A673 (cell line): Measurements from ENCODE around the gene SH3PXD2B. TPM values are rescaled to one million over a fixed set of nuclear protein-coding genes. Genes with fewer than 3 reads are reported as not detected.

Experiments used
- BruUV-seq: library from RNA; stranded (reverse); fragments of 400-500 nt; replicated peaks from 2 replicates; lab custom pipeline; 2021; lab: Mats Ljungman, UMichigan
- CTCF ChIA-PET: fragments of 300-600 bp; sonication (Branson Sonifier 250); formaldehyde crosslinking; loops from one replicate; lab custom pipeline; 2022; ENCODE audit warnings: antibody characterized with exemption; lab: Charles Lee
- POLR2A ChIA-PET: fragments of 300-600 bp; sonication (Branson Sonifier 250); formaldehyde crosslinking; loops from one replicate; lab custom pipeline; 2022; ENCODE audit warnings: antibody characterized with exemption; ENCODE audit not compliant: low non-redundant PET; lab: Charles Lee
- DNase-seq: peaks from one replicate; pipeline ENCODE4 v3.0.0-alpha.2; 2015; ENCODE audit warnings: low spot score
- H3K27ac ChIP-seq: fragments of 200-600 bp; sonication (generic); 2 replicates; pipeline ENCODE4 v1.5.1; 2016; ENCODE audit warnings: mixed run types, low read depth, mild to moderate bottlenecking, mixed read lengths, antibody characterized with exemption, low read length; ENCODE audit not compliant: poor library complexity, severe bottlenecking
- H3K27me3 ChIP-seq: fragments of 200-600 bp; sonication (generic); replicated peaks from 2 replicates; pipeline ENCODE4 v1.6.1; 2017; ENCODE audit warnings: mixed run types, low read depth, mild to moderate bottlenecking, mixed read lengths, antibody characterized with exemption, low read length; ENCODE audit not compliant: insufficient read depth, poor library complexity
- H3K36me3 ChIP-seq: fragments of 200-600 bp; sonication (generic); 2 replicates; pipeline ENCODE4 v1.6.1; 2016; ENCODE audit warnings: mixed run types, mild to moderate bottlenecking, mixed read lengths, antibody characterized with exemption, low read length; ENCODE audit not compliant: insufficient read depth, poor library complexity, severe bottlenecking
- H3K4me1 ChIP-seq: fragments of 200-600 bp; sonication (generic); 2 replicates; pipeline ENCODE4 v1.6.1; 2017; ENCODE audit warnings: mixed run types, mild to moderate bottlenecking, mixed read lengths, antibody characterized with exemption, low read length; ENCODE audit not compliant: insufficient read depth, poor library complexity, severe bottlenecking
- H3K4me3 ChIP-seq: fragments of 200-600 bp; sonication (generic); 2 replicates; pipeline ENCODE4 v1.5.1; 2016; ENCODE audit warnings: low read depth, mixed run types, mild to moderate bottlenecking, mixed read lengths, low read length; ENCODE audit not compliant: poor library complexity, severe bottlenecking
- H3K9me3 ChIP-seq: fragments of 200-600 bp; sonication (generic); 2 replicates; pipeline ENCODE4 v1.6.1; 2016; ENCODE audit warnings: mixed run types, low read depth, mild to moderate bottlenecking, mixed read lengths, antibody characterized with exemption, low read length; ENCODE audit not compliant: poor library complexity, severe bottlenecking
- CTCF ChIP-seq: fragments of 300-800, 200-600 bp; sonication (generic); conservative IDR thresholded peaks from 2 replicates; pipeline ENCODE4 v1.5.1; 2017; ENCODE audit warnings: low read depth, mild to moderate bottlenecking, antibody characterized with exemption, low read length, moderate library complexity, mixed read lengths
- EZH2 ChIP-seq: fragments of 200-600 bp; sonication (generic); IDR thresholded peaks from 2 replicates; pipeline ENCODE4 v1.6.1; 2017; ENCODE audit warnings: borderline replicate concordance, low read depth, mild to moderate bottlenecking, mixed read lengths, antibody characterized with exemption, low read length; ENCODE audit not compliant: poor library complexity, severe bottlenecking
- intact Hi-C: fragments of 100-400 bp; cut with micrococcal nuclease; formaldehyde crosslinking; loops from one replicate; pipeline ENCODE4 v1.10.0; 2022; ENCODE audit not compliant: unreplicated experiment
- total RNA-seq: library from RNA; stranded (reverse); gene quantifications from 2 replicates; pipeline ENCODE4 v1.2.3, GENCODE V29; 2021

The SH3PXD2B gene
- total RNA-seq, 1 experiment from 2014 or later: 28.1 TPM

- Histone ChIP-seq H3K27ac (no peak overlapping the region), H3K36me3 (no peaks in the 10 kb centered on the region), H3K9me3 (no peaks in the 10 kb centered on the region), H3K4me1 (no peaks in the 10 kb centered on the region), H3K27me3 (no peaks in the 10 kb centered on the region), H3K4me3 (no peak overlapping the region)
- BruUV-seq: no TSS peak
- POLR2A ChIA-PET: no interaction called here
- DNase-seq: no peak
- CTCF ChIA-PET: no interaction called here
- intact Hi-C loops: no loop called here
- no peak for TF ChIP-seq EZH2
- TF ChIP-seq CTCF: no peak
These were observed 134.4 kb downstream of the SH3PXD2B start for GRCh38 chr5:172319708-172320441.

DNA sequence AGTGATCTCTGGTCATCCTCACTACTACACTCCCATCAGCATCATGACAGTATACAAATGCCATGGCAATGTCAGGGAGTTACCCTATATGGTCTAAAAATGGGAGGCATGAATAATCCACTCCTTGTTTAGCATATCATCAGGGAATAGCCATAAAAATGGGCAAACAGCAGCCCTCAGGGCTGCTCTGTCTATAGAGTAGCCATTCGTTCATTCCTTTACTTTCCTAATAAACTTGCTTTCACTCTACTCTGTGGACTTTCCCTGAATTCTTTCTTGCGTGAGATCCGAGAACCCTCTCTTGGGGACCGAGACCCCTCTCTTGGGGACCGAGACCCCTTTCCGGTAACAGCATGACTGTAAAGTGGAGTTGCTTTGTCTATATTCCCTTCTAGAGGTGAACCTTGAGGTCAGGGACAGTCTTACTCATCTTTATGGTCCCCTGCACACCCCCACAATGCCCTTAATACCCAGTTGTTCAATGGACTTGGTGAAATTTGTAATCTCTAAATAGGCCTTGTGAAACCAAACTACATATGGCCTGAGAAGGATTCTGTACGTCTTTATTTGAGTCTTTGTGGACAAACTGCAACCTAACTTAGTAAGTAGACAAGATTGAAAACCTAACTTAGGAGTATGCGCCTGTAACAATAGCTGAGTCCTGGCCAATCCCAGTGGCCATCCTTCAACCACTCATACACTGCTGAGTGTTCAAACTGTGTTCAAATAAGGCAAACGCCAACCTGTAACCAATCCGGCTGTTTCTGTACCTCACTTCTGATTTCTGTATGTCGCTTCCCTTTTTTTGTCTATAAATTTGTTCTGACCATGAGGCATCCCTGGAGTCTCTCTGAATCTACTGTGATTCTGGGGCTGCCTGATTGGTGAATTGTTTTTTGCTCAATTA is 138.5 kb downstream of the SH3PXD2B start:
- Histone ChIP-seq H3K4me3 (no peak overlapping the region), H3K27ac (no peak overlapping the region), H3K4me1 (no peaks in the 10 kb centered on the region), H3K9me3 (no peaks in the 10 kb centered on the region), H3K27me3 (no peaks in the 10 kb centered on the region), H3K36me3 (no peaks in the 10 kb centered on the region)
- no peak for TF ChIP-seq CTCF
- TF ChIP-seq EZH2: no peak
- intact Hi-C loops: no loop called here
- ChIA-PET CTCF (no interaction called here), POLR2A (no interaction called here)
- no TSS peak for BruUV-seq
- DNase-seq: no peak

GRCh38 chr5:172313915-172314314 is 140.4 kb downstream of the SH3PXD2B start:
- Histone ChIP-seq H3K4me1 (no peaks in the 10 kb centered on the region), H3K27ac (no peak overlapping the region), H3K36me3 (no peaks in the 10 kb centered on the region), H3K9me3 (no peaks in the 10 kb centered on the region), H3K27me3 (no peaks in the 10 kb centered on the region), H3K4me3 (no peak overlapping the region)
- ChIA-PET POLR2A (no interaction called here), CTCF (no interaction called here)
- TF ChIP-seq EZH2: no peak
- TF ChIP-seq CTCF: no peak
- intact Hi-C loops: no loop called here
- no TSS peak for BruUV-seq
- DNase-seq: no peak
